Measurements from ENCODE around the gene BAG1.
A peak's percentile ranks its signal among the peaks of the same experiment; 100 is the strongest.

The BAG1 gene

GRCh38 chr9:33264473-33265177 lies at the start of gene BAG1, which contains the start of gene CHMP5:
BAG1 (minus strand) TSS chr9:33264708.
CHMP5 (plus strand) TSS chr9:33265049; CDS start chr9:33265079, 30 bp downstream.
- DNase-seq (ENCODE audit: extremely low read depth in 1 of 2, low read depth in 1 of 2), result peak; percentile 99

- no peak for DNase-seq (ENCODE audit: extremely low read depth in 1 of 2, low read depth in 1 of 2)
These were observed 47.4 kb upstream of the BAG1 start for GRCh38 chr9:33311953-33312352.

- no peak for DNase-seq (ENCODE audit: extremely low read depth in 1 of 2, low read depth in 1 of 2)
These were observed 46.2 kb upstream of the BAG1 start for GRCh38 chr9:33310748-33311147.

- no peak for DNase-seq (ENCODE audit: extremely low read depth in 1 of 2, low read depth in 1 of 2)
These were observed 45.4 kb upstream of the BAG1 start for GRCh38 chr9:33309903-33310302.

GRCh38 chr9:33307067-33307466 lies 42.6 kb upstream of the BAG1 start:
- no peak for DNase-seq (ENCODE audit: extremely low read depth in 1 of 2, low read depth in 1 of 2)

GRCh38 chr9:33306037-33306436 lies 41.5 kb upstream of the BAG1 start:
- no peak for DNase-seq (ENCODE audit: extremely low read depth in 1 of 2, low read depth in 1 of 2)

GRCh38 chr9:33304362-33304761 lies 39.9 kb upstream of the BAG1 start:
- DNase-seq (ENCODE audit: extremely low read depth in 1 of 2, low read depth in 1 of 2), result no peak

GRCh38 chr9:33300546-33300945 lies 36.0 kb upstream of the BAG1 start:
- no peak for DNase-seq (ENCODE audit: extremely low read depth in 1 of 2, low read depth in 1 of 2)

GRCh38 chr9:33297432-33297831 lies 32.9 kb upstream of the BAG1 start:
- no peak for DNase-seq (ENCODE audit: extremely low read depth in 1 of 2, low read depth in 1 of 2)

- no peak for DNase-seq (ENCODE audit: extremely low read depth in 1 of 2, low read depth in 1 of 2)
These were observed 31.1 kb upstream of the BAG1 start for GRCh38 chr9:33295571-33295970.

- DNase-seq (ENCODE audit: extremely low read depth in 1 of 2, low read depth in 1 of 2), result no peak
These were observed 30.3 kb upstream of the BAG1 start for GRCh38 chr9:33294670-33295432.

- no peak for DNase-seq (ENCODE audit: extremely low read depth in 1 of 2, low read depth in 1 of 2)
These were observed 29.3 kb upstream of the BAG1 start for GRCh38 chr9:33293782-33294181.

- DNase-seq (ENCODE audit: extremely low read depth in 1 of 2, low read depth in 1 of 2), result no peak
These were observed 27.4 kb upstream of the BAG1 start for GRCh38 chr9:33291901-33292300.

GRCh38 chr9:33291031-33291397 lies 26.5 kb upstream of the BAG1 start:
- no peak for DNase-seq (ENCODE audit: extremely low read depth in 1 of 2, low read depth in 1 of 2)

GRCh38 chr9:33290247-33291030 lies 25.9 kb upstream of the BAG1 start, which contains the start of gene NFX1:
NFX1 (plus strand) TSS chr9:33290516; CDS start chr9:33290573, 57 bp downstream.
- DNase-seq (ENCODE audit: extremely low read depth in 1 of 2, low read depth in 1 of 2), result peak; percentile 97

- DNase-seq (ENCODE audit: extremely low read depth in 1 of 2, low read depth in 1 of 2), result no peak
These were observed 25.4 kb upstream of the BAG1 start for GRCh38 chr9:33289936-33290246.

- no peak for DNase-seq (ENCODE audit: extremely low read depth in 1 of 2, low read depth in 1 of 2)
These were observed 25.0 kb upstream of the BAG1 start for GRCh38 chr9:33289496-33289895.

- DNase-seq (ENCODE audit: extremely low read depth in 1 of 2, low read depth in 1 of 2), result no peak
These were observed 24.4 kb upstream of the BAG1 start for GRCh38 chr9:33288828-33289483.

- no peak for DNase-seq (ENCODE audit: extremely low read depth in 1 of 2, low read depth in 1 of 2)
These were observed 23.7 kb upstream of the BAG1 start for GRCh38 chr9:33288235-33288634.

- DNase-seq (ENCODE audit: extremely low read depth in 1 of 2, low read depth in 1 of 2), result no peak
These were observed 22.6 kb upstream of the BAG1 start for GRCh38 chr9:33287087-33287490.

- DNase-seq (ENCODE audit: extremely low read depth in 1 of 2, low read depth in 1 of 2), result no peak
These were observed 21.0 kb upstream of the BAG1 start for GRCh38 chr9:33285502-33285901.

All from stimulated activated CD8-positive, alpha-beta memory T cell treated with anti-CD3 and anti-CD28 coated beads, Interleukin-7, amount 100 ng/mL, for 48 hours (primary cell).